Caco-2 (cell line): Measurements from ENCODE around the gene CSNK1G3. TPM values are rescaled to one million over a fixed set of nuclear protein-coding genes. Genes with fewer than 3 reads are reported as not detected.
A peak's percentile ranks its signal among the peaks of the same experiment; 100 is the strongest.

Source experiments
- BruUV-seq: library from RNA; stranded (reverse); fragments of 400-500 nt; replicated peaks from 2 replicates; lab custom pipeline; 2021; lab: Mats Ljungman, UMichigan
- CTCF ChIA-PET: fragments of 300-600 bp; sonication (Branson Sonifier 250); formaldehyde crosslinking; loops from one replicate; lab custom pipeline; 2022; ENCODE audit warnings: antibody characterized with exemption; lab: Charles Lee
- POLR2A ChIA-PET: fragments of 300-600 bp; sonication (Branson Sonifier 250); formaldehyde crosslinking; loops from one replicate; lab custom pipeline; 2022; ENCODE audit warnings: antibody characterized with exemption; lab: Charles Lee
- DNase-seq, 2 experiments: peaks; one replicate each; pipeline versions ENCODE4 v3.0.0 to v3.0.0-alpha.2; 2020 to 2022
- H3K27me3 ChIP-seq: replicated peaks from 2 replicates; pipeline ENCODE4 v1.6.0; 2011; ENCODE audit warnings: low read length; ENCODE audit not compliant: control insufficient read depth, insufficient read depth
- H3K36me3 ChIP-seq: 2 replicates; pipeline ENCODE4 v1.5.1; 2011; ENCODE audit warnings: low read length; ENCODE audit not compliant: control insufficient read depth, insufficient read depth
- H3K4me1 ChIP-seq: fragments of 250-450 bp; sonication (Bioruptor Pico); 2 replicates; pipeline ENCODE4 v1.5.1; 2020; ENCODE audit warnings: mild to moderate bottlenecking
- H3K4me3 ChIP-seq: 2 replicates; pipeline ENCODE4 v1.5.1; 2011; ENCODE audit warnings: low read depth, mild to moderate bottlenecking, control low read depth, low read length
- H3K9me3 ChIP-seq: fragments of 250-450 bp; sonication (Bioruptor Pico); 2 replicates; pipeline ENCODE4 v1.5.1; 2020; ENCODE audit warnings: mild to moderate bottlenecking, moderate library complexity
- H3K27ac Mint-ChIP-seq: one replicate; pipeline ENCODE4 v1.8.0; 2022; ENCODE audit warnings: mixed read lengths; ENCODE audit not compliant: unreplicated experiment
- H3K27me3 Mint-ChIP-seq: one replicate; pipeline ENCODE4 v1.8.0; 2022; ENCODE audit warnings: mixed read lengths; ENCODE audit not compliant: insufficient read depth, unreplicated experiment
- H3K36me3 Mint-ChIP-seq: one replicate; pipeline ENCODE4 v1.8.0; 2022; ENCODE audit warnings: mild to moderate bottlenecking, mixed read lengths; ENCODE audit not compliant: insufficient read depth, unreplicated experiment
- H3K4me1 Mint-ChIP-seq: one replicate; pipeline ENCODE4 v1.8.0; 2022; ENCODE audit warnings: low read depth, mixed read lengths; ENCODE audit not compliant: unreplicated experiment
- H3K4me3 Mint-ChIP-seq: one replicate; pipeline ENCODE4 v1.8.0; 2022; ENCODE audit warnings: mild to moderate bottlenecking, moderate library complexity, mixed read lengths; ENCODE audit not compliant: unreplicated experiment
- H3K9me3 Mint-ChIP-seq: one replicate; pipeline ENCODE4 v1.8.0; 2022; ENCODE audit warnings: mixed read lengths; ENCODE audit not compliant: unreplicated experiment
- CTCF ChIP-seq, 2 experiments: fragments of 200-600 bp in 1 of 2; IDR thresholded peaks; 1 replicate in 1 of 2; 2 replicates in 1 of 2; pipeline versions ENCODE4 v1.5.1 to v1.8.0; 2011 to 2022; ENCODE audit warnings: antibody characterized with exemption in 1 of 2, control low read depth in 1 of 2, inconsistent platforms in 1 of 2, low read depth in 1 of 2, low read length in 1 of 2, mild to moderate bottlenecking in 1 of 2, moderate library complexity in 1 of 2; ENCODE audit not compliant: insufficient read depth in 1 of 2, severe bottlenecking in 1 of 2, unreplicated experiment in 1 of 2
- intact Hi-C: fragments of 100-400 bp; cut with micrococcal nuclease; formaldehyde crosslinking; loops from one replicate; pipeline ENCODE4 v1.10.0; 2022; ENCODE audit not compliant: unreplicated experiment
- total RNA-seq: library from RNA; stranded (reverse); gene quantifications from 2 replicates; pipeline ENCODE4 v1.2.3, GENCODE V29; 2022

Gene CSNK1G3
- total RNA-seq, 1 experiment from 2014 or later, result 40.4 TPM

- BruUV-seq, result TSS peak; percentile 99
- H3K4me3 ChIP-seq, result peak overlapping the region; percentile 62
- intact Hi-C loops, result no loop called here
- no peaks in the 10 kb centered on the region for H3K9me3 Mint-ChIP-seq
- no peaks in the 10 kb centered on the region for H3K27me3 ChIP-seq
- H3K4me3 Mint-ChIP-seq, result peak overlapping the region; percentile 88
- no peak for TF ChIP-seq CTCF (IDR thresholded peaks at IDR 0.05; ENCODE audit: insufficient read depth in 1 of 2, low read depth in 1 of 2, low read length in 1 of 2, severe bottlenecking in 1 of 2, unreplicated experiment in 1 of 2)
- H3K4me1 ChIP-seq, result peaks cover 15% of the 10 kb centered on the region; the same call in 1 of the 2 replicates
- H3K4me1 Mint-ChIP-seq, result peaks cover 7% of the 10 kb centered on the region
- H3K36me3 ChIP-seq, result no peaks in the 10 kb centered on the region
- ChIA-PET POLR2A (interaction anchor here (1.9 kb wide), 1 partner anchor 88 kb away, joined by 13 read pairs; the partner anchor contains the start of gene CEP120), CTCF (interaction anchor here (1.9 kb wide), 1 partner anchor 88 kb away, joined by 5 read pairs; no protein-coding TSS in a partner anchor)
- H3K27me3 Mint-ChIP-seq, result no peaks in the 10 kb centered on the region
- DNase-seq, result peak in 1 of 2 experiments; percentile 5
- no peaks in the 10 kb centered on the region for H3K9me3 ChIP-seq
- H3K36me3 Mint-ChIP-seq, result peaks cover 17% of the 10 kb centered on the region
- peak overlapping the region; percentile 97 for H3K27ac Mint-ChIP-seq
Measured at GRCh38 chr5:123511290-123511647, 708 bp upstream of the CSNK1G3 start.

- intact Hi-C loops, result loop anchor here (1.0 kb wide), 1 partner anchor 90 kb away; the partner anchor contains the start of gene CEP120
- peaks cover 7% of the 10 kb centered on the region for H3K4me1 Mint-ChIP-seq
Measured at GRCh38 chr5:123512611-123513461, 859 bp downstream of the CSNK1G3 start.

More at GRCh38 chr5:123512611-123513461, 859 bp downstream of the CSNK1G3 start:
- H3K4me3 Mint-ChIP-seq, result peak overlapping the region; percentile 88
- Histone ChIP-seq H3K36me3 (no peaks in the 10 kb centered on the region), H3K4me3 (peak overlapping the region; percentile 62), H3K4me1 (peaks cover 15% of the 10 kb centered on the region; the same call in 1 of the 2 replicates), H3K27me3 (no peaks in the 10 kb centered on the region), H3K9me3 (no peaks in the 10 kb centered on the region)
- BruUV-seq, result no TSS peak
- H3K9me3 Mint-ChIP-seq, result no peaks in the 10 kb centered on the region
- no peaks in the 10 kb centered on the region for H3K27me3 Mint-ChIP-seq
- ChIA-PET CTCF (interaction anchor here (1.9 kb wide), 1 partner anchor 89 kb away, joined by 5 read pairs; no protein-coding TSS in a partner anchor), POLR2A (interaction anchor here (0.6 to 1.9 kb wide), 3 partner anchors 89 to 737 kb away, joined by 3 to 13 read pairs (median 3); partner anchors contain the start of gene CEP120)
- peak overlapping the region; percentile 59 for H3K27ac Mint-ChIP-seq
- no peak for TF ChIP-seq CTCF (IDR thresholded peaks at IDR 0.05; ENCODE audit: insufficient read depth in 1 of 2, low read depth in 1 of 2, low read length in 1 of 2, severe bottlenecking in 1 of 2, unreplicated experiment in 1 of 2)
- H3K36me3 Mint-ChIP-seq, result peaks cover 17% of the 10 kb centered on the region
- peak; percentile 36 to 49 for DNase-seq
